ENCODE data around the gene PFKP.

Gene PFKP

DNA sequence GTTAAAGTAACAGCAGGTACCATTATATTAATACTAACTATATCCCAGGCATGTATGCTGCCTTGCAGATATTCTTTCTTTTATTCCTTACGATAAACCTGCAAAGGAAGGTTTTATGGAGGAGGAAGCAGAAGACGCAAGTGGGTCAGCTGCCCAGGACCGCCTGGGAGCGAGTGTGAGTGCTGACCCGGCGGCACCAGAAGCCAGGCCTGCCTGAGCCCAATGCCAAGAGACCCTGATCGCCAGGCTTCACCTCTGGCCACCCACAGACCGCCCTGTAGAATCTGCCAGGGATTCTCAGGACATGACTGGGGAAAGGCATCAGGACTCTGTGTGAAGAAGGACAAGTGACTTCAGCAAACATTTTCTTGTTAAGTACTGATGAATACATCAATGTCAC is 78.9 kb downstream of the PFKP start:
- H3K4me3 Mint-ChIP-seq: no peak overlapping the region
- H3K27me3 Mint-ChIP-seq: no peaks in the 10 kb centered on the region
- no peak overlapping the region for H3K27ac Mint-ChIP-seq
- H3K9me3 Mint-ChIP-seq (ENCODE audit: low read depth): no peaks in the 10 kb centered on the region
- H3K4me1 Mint-ChIP-seq (ENCODE audit: low read depth): no peaks in the 10 kb centered on the region
- H3K36me3 Mint-ChIP-seq: peaks cover 9% of the 10 kb centered on the region

DNA sequence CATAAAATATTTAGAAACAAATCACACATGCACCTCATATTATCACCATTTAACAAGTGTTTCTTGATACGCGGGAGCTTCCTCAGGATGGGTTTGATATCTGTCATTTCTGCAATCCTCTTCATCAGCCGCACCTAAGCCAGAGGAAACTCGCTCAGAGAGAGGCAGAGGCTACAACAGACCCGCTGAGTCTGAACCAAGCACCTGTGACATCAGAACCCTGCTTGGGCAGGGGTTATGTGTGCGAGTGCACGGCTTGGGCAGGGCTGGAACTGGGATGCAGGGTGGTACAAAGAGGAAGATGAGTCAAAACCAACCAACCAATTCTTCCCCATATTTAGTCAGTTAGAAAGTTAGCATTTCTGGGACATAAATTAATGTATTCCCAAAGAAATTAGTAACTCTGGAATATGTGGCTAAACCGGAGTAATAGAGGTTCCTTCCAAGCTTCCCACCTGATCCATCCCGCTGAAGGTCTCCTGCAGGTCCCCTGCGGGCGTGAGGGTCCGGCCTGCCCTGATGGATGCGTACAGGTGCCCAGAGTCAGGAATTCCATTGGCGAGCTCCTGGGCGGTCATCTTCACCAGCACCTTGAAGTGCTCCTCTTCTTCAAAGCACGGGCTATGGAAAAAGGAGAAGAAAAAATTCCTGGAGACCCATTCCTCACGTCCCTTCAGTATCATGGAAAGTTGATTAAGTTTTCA is 79.9 kb downstream of the PFKP start:
- Mint-ChIP-seq H3K4me1 (ENCODE audit: low read depth) (no peaks in the 10 kb centered on the region), H3K9me3 (ENCODE audit: low read depth) (no peaks in the 10 kb centered on the region), H3K4me3 (no peak overlapping the region), H3K27me3 (no peaks in the 10 kb centered on the region), H3K27ac (no peak overlapping the region), H3K36me3 (peaks cover 6% of the 10 kb centered on the region)

DNA sequence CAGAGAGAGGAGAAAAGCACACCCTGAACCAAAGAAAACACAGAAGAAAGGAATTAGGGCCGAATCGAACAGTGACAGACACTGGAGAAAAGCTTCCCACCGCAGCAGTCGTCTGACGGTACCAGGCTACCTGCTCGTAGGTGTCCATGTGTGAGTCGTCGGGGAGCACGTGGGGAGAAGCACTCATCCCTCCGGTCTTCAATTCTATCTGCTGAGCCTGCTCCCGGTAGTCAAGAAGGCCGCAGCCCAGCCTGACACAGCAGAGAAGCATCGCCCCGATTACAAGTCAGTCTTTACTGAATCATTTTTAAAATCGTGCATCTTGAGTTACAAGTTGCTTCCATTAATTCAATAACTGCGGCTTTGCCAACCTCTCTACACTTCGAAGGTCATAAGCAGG is 80.7 kb downstream of the PFKP start:
- H3K4me1 Mint-ChIP-seq (ENCODE audit: low read depth): no peaks in the 10 kb centered on the region
- H3K27ac Mint-ChIP-seq: no peak overlapping the region
- peaks cover 10% of the 10 kb centered on the region for H3K36me3 Mint-ChIP-seq
- H3K9me3 Mint-ChIP-seq (ENCODE audit: low read depth): no peaks in the 10 kb centered on the region
- H3K27me3 Mint-ChIP-seq: no peaks in the 10 kb centered on the region
- no peak overlapping the region for H3K4me3 Mint-ChIP-seq

DNA sequence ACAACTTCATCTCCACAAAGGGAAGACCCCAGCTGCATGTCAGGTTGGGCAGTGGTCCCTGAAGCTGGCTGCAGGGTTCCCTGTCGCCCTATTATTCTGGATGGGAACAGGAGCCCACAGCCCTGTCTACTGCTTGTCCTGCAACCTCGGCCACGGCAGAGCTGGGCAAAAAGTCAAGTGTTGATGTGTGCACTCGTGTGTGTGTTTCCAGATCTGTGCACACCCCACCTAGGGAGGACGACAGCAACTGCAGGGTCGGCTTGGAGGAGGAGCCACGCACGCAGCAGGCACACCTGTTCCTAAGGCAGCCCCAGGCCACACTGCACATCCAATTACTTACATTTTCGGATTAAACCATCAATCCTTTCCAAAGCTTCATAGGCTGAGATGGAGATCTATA is 81.6 kb downstream of the PFKP start:
- Mint-ChIP-seq H3K4me3 (no peak overlapping the region), H3K4me1 (ENCODE audit: low read depth) (no peaks in the 10 kb centered on the region), H3K36me3 (peaks cover 10% of the 10 kb centered on the region), H3K27ac (no peak overlapping the region), H3K9me3 (ENCODE audit: low read depth) (no peaks in the 10 kb centered on the region), H3K27me3 (no peaks in the 10 kb centered on the region)

DNA sequence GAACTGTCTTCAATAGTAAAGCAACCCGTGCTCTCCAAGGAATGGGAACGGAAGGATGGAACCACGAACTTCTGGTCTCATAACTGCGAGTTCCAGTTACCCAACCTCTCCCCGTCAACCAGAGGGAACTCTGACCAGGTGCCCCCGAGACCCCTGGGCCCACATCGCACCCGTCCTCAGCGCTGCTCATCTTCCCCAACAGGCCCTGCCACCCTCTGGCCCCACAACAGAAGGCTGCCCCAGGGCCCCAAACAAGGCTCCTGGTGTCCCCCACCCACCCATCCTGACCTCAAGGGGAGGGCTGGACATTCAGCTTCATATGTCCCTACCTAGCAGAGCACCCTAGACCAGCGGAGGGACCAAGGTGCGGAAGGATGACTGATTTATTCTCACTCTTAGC is 82.6 kb downstream of the PFKP start:
- Mint-ChIP-seq H3K27ac (no peak overlapping the region), H3K27me3 (no peaks in the 10 kb centered on the region), H3K36me3 (peaks cover 16% of the 10 kb centered on the region), H3K9me3 (ENCODE audit: low read depth) (no peaks in the 10 kb centered on the region), H3K4me1 (ENCODE audit: low read depth) (no peaks in the 10 kb centered on the region), H3K4me3 (no peak overlapping the region)

DNA sequence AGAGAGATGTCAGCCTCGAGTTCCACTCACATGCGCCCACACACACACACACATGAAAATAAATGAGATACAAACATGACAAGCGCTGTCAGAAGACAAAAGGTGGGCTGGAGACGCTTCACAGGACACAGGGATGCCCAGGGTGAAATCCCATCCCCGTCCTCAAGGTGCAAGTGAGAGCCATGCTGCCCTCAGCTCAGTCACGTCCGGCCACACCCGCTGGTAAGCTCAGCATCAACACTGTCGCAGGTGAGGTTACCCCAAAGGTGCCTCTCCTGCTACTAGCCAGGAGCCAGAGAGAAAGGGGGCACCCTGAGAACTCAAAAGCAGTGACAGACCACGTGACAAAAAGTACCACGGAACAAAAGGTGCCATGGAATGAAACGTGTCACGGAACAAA is 83.0 kb downstream of the PFKP start:
- Mint-ChIP-seq H3K4me3 (no peak overlapping the region), H3K36me3 (peaks cover 18% of the 10 kb centered on the region), H3K4me1 (ENCODE audit: low read depth) (no peaks in the 10 kb centered on the region), H3K9me3 (ENCODE audit: low read depth) (no peaks in the 10 kb centered on the region), H3K27me3 (no peaks in the 10 kb centered on the region), H3K27ac (no peak overlapping the region)

DNA sequence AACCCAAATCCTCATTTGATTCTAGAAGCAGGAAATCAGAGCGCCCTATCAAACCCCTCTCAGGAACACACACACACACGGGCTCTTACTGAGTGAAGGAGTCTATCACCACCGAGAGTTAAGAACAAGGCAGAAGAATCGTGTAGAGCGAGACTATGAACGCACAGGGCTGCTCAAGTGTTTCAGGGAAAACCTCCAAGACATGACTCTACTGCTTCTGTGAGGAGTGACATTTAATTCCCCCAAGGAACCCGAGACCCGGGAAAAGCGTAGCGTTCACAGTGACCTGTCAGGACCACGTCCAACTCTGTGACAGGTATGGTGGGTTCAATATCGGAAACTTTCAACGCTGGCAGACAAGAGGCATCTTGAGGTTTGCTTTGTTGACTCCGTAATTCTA is 83.6 kb downstream of the PFKP start:
- Mint-ChIP-seq H3K27ac (no peak overlapping the region), H3K36me3 (peaks cover 19% of the 10 kb centered on the region), H3K4me3 (no peak overlapping the region), H3K27me3 (no peaks in the 10 kb centered on the region), H3K4me1 (ENCODE audit: low read depth) (no peaks in the 10 kb centered on the region), H3K9me3 (ENCODE audit: low read depth) (no peaks in the 10 kb centered on the region)

DNA sequence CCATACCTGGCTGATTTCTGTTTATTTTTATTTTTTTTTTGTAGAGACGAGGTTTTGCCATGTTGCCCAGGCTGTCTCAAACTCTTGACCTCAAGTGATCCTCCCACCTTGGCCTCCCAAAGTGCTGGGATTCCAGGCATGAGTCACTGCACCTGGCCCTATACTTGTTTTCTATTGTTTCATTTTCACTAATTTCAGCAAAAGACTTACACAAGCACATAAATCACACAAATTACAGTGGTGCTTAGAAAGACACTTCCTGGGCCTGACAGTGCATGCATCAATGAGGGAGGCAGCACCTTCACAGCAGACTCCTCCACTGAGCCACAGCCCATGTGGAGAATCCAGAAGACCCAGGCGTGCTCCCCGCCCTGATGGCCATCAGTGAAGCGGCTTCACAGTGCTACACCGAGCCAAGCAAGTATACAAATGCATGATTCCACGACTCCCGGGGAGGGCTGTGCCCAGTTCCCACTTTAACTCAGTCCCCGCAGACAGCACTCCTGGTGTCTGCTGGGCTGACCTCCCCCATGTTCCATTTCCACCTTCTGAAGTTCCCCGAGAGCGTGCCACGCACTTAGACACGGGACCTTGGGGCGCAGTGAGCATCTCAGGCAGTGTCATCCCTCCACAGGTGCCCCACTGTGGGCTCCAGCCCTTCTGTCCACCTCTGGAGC is 84.7 kb downstream of the PFKP start:
- H3K36me3 Mint-ChIP-seq: peaks cover 20% of the 10 kb centered on the region
- H3K27ac Mint-ChIP-seq: no peak overlapping the region
- H3K9me3 Mint-ChIP-seq (ENCODE audit: low read depth): no peaks in the 10 kb centered on the region
- no peak overlapping the region for H3K4me3 Mint-ChIP-seq
- H3K4me1 Mint-ChIP-seq (ENCODE audit: low read depth): no peaks in the 10 kb centered on the region
- H3K27me3 Mint-ChIP-seq: no peaks in the 10 kb centered on the region

DNA sequence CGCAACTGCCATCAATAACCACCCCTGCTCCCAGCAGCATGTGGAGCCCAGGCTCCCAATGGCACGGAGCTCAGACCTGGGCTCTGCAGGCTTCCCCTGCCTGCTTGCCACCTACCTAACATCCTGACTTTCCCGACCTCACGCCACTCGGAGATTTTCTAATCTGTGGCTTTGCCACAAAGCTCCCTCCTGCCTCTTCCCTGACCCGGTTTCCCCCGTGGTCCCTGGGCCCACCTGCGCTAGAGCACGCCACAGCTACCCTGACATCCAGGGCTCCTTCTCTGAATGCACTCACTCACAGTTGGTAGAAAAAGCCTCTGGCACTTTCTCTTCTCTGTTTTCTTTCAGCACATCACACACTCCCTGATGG is 85.2 kb downstream of the PFKP start:
- H3K27me3 Mint-ChIP-seq: no peaks in the 10 kb centered on the region
- no peak overlapping the region for H3K4me3 Mint-ChIP-seq
- H3K9me3 Mint-ChIP-seq (ENCODE audit: low read depth): no peaks in the 10 kb centered on the region
- no peaks in the 10 kb centered on the region for H3K4me1 Mint-ChIP-seq (ENCODE audit: low read depth)
- peaks cover 20% of the 10 kb centered on the region for H3K36me3 Mint-ChIP-seq
- peak overlapping the region; percentile 11 for H3K27ac Mint-ChIP-seq

DNA sequence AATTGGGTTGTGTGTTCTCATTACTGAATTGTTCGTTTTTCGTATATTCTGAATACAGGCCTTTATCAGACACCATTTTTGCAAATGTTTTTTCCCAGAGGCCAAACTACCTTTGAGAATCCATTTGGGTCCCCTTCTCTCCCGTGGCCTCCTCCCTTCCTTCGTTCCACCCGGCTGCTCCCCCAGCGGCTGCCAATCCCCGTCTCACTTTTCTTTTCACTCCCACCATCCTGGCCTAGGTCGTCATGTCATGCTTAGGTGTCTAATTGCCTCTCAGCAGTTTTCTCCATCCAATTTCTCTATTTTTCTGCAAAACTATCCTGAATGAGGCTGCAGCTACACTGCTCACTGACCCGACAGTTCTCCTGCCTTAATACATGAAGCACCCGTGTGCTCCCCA is 87.3 kb downstream of the PFKP start:
- H3K36me3 Mint-ChIP-seq: peaks cover 24% of the 10 kb centered on the region

DNA sequence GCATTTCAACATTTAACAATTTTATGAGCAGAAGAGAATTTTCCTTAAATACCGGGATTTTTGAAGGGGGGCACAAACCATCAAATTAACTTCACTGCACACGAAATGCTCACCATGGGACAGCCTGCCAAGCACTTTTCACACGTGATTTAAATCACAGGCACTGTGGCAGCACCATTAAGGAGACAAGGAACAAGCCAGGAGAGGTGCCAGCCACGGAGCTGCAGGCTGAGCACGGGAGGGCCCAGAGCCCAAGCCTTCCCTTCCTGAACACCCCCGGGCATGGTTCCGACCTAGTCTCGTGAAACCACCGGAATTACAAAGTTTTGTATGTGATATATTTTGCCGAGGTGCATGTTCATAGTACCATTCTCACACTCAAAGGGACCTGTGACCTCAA is 91.8 kb downstream of the PFKP start:
- Mint-ChIP-seq H3K27me3 (no peaks in the 10 kb centered on the region), H3K36me3 (peaks cover 23% of the 10 kb centered on the region), H3K27ac (no peak overlapping the region), H3K4me3 (no peak overlapping the region), H3K4me1 (ENCODE audit: low read depth) (no peaks in the 10 kb centered on the region), H3K9me3 (ENCODE audit: low read depth) (no peaks in the 10 kb centered on the region)

More for the DNA sequence above, 87.3 kb downstream of the PFKP start:
- Mint-ChIP-seq H3K4me1 (ENCODE audit: low read depth) (no peaks in the 10 kb centered on the region), H3K27ac (no peak overlapping the region), H3K9me3 (ENCODE audit: low read depth) (no peaks in the 10 kb centered on the region), H3K4me3 (no peak overlapping the region), H3K27me3 (no peaks in the 10 kb centered on the region)

DNA sequence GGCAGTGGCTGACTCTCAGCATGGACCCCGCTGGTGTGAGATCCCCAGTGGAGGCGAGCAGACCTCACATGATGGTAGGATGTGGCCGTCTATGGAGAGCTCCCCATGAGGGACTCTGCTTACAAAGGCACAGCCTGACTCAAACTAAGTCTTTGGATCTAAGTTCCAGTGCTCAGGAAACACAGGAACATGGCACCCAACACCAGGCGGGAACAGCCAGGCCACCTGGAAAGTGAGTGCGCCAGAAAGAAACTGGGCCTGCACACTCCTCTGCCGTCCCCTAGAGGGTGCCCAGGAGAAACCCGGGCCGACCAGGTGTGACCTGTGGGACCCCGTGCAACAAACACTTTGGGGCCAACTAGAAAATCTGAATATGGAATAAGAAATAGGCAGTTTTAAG is 95.2 kb downstream of the PFKP start:
- H3K4me3 Mint-ChIP-seq: no peak overlapping the region
- no peaks in the 10 kb centered on the region for H3K9me3 Mint-ChIP-seq (ENCODE audit: low read depth)
- no peak overlapping the region for H3K27ac Mint-ChIP-seq
- no peaks in the 10 kb centered on the region for H3K27me3 Mint-ChIP-seq
- H3K4me1 Mint-ChIP-seq (ENCODE audit: low read depth): no peaks in the 10 kb centered on the region
- peaks cover 17% of the 10 kb centered on the region for H3K36me3 Mint-ChIP-seq

DNA sequence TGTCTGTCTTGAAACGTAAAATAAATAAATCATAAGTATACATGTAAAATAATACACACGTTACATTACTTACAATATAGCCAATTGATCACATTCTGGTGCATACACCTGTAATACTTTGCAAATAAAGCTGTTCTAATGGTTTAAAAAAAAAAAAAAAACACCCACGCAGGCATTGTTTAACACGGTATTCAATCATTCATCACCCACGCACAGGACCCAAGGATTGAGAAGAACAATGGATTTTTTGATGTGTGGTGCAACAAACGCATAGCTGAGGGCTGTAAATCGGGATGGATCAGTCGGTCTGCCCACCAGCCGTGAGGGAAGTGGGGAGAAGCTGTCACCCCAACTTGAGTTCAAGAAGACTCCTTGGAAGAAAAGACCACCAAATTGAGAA is 96.5 kb downstream of the PFKP start:
- Mint-ChIP-seq H3K27me3 (no peaks in the 10 kb centered on the region), H3K4me1 (ENCODE audit: low read depth) (peaks cover 5% of the 10 kb centered on the region), H3K27ac (no peak overlapping the region), H3K9me3 (ENCODE audit: low read depth) (no peaks in the 10 kb centered on the region), H3K36me3 (peaks cover 14% of the 10 kb centered on the region), H3K4me3 (no peak overlapping the region)

DNA sequence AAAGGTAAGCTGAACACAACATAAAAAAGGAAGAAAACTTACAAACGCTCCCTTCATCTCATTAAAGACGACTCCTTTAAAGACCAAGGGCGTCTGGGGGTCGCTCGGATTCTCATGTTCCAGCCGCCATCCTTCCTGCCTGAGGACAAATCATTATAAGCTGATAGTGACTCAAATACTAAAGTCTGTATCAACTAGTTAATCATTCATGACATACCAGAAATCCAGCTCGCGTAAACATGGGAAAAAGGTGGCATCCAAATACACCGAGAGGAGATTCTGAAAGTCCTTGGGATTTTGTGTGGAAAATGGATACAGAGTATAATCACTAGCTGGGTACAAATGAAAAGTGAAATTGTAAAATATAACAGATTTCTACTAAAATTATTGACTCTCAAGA is 97.8 kb downstream of the PFKP start:
- H3K9me3 Mint-ChIP-seq (ENCODE audit: low read depth): no peaks in the 10 kb centered on the region
- no peaks in the 10 kb centered on the region for H3K27me3 Mint-ChIP-seq
- H3K27ac Mint-ChIP-seq: no peak overlapping the region
- no peak overlapping the region for H3K4me3 Mint-ChIP-seq
- peaks cover 10% of the 10 kb centered on the region for H3K4me1 Mint-ChIP-seq (ENCODE audit: low read depth)
- peaks cover 15% of the 10 kb centered on the region for H3K36me3 Mint-ChIP-seq

DNA sequence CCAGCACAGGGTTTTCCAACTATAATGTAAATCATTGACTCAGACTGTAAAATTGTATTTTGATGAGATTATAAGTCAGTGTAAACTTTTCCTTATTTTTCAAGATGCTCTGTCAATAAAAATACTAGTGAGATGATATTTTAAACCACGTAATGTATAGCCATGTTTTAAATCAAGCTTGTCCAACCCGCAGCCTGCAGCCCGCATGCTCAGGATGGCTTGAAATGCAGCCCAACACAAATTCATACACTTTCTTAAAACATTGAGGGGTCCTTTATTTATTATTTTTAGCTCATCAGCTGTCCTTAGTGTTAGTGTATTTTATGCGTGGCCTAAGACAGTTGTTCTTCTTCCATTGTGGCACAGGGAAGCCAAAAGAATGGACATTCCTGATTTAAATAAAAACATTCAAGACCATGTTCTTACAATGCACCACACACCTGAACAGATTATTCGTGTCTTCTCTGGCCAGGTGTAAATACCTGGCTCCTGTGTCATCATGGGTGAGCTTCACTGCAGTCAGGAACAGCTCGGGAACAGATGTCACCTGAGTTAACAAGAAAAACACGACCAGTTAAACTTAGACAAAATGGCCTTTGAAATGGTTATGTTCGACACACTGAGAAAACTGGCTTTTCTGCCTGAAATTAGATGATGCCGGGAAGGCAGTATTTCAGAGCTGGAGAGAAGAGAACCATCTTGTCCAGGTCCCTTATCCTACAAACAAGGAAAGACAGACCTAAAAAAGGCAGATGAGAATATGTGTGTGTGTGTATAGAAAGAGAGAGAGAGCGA is 99.3 kb downstream of the PFKP start:
- H3K27ac Mint-ChIP-seq: no peak overlapping the region
- peaks cover 21% of the 10 kb centered on the region for H3K4me1 Mint-ChIP-seq (ENCODE audit: low read depth)
- H3K9me3 Mint-ChIP-seq (ENCODE audit: low read depth): no peaks in the 10 kb centered on the region
- H3K36me3 Mint-ChIP-seq: peaks cover 15% of the 10 kb centered on the region
- no peaks in the 10 kb centered on the region for H3K27me3 Mint-ChIP-seq
- no peak overlapping the region for H3K4me3 Mint-ChIP-seq

Data from activated naive CD8-positive, alpha-beta T cell (primary cell).